ENCODE data around the gene NEGR1.
A peak's percentile ranks its signal among the peaks of the same experiment; 100 is the strongest.
"Not testable (repeated sequence)": the region's sequence is repeated elsewhere in the genome, so short reads cannot be mapped to it uniquely, and the experiment has no call there.

The NEGR1 gene

GRCh38 chr1:71940261-71940660 lies 342.1 kb downstream of the NEGR1 start:
- DNase-seq (ENCODE audit: low spot score), result no peak

DNA sequence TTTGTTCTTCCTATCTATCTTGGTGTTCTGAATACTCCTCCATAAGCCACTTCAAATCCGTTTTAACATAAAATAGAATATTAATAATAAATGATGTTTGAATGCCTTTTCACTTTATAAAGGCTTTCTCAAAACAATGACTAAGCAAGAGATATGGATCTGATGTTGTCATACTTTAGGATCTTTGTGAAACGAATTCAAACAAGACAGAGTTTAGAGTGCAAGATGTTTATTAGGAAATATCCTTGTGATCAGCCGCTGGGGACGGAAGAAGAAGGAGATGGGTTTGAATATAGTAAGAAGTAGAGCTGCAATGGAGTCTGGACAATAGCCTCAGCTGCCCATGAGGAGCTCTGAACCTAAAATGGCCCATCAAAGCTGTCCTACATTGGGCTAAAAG lies 351.8 kb downstream of the NEGR1 start:
- DNase-seq (ENCODE audit: low spot score), result no peak

DNA sequence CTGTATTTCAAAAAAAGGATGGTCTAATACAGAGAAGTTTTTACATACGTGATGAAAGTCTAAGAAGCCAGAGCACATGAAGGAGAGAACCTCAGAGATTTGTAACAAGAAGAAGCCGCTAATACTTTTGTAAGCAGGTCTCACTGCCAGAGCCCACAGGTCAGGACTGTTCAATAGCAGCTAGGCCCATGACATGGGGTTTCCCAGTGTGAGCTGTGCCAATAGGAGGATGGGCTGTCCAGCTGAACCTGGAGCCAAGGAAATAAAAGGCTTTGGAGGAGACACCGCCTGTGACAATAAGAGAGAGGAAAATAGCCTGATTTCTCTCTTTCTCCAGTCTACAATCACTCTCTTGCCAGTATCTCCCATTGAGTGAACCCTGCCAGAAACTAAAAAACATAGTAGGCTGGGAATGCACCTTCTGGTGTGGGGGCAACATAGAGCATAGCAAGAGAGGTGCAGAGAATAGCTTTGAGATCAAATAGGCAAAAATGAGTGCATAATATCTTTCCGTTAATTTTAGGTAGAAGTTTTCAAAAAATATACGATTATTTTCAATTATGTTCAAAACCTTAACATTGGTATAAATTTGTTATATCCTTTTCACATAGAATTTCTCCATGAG lies 360.3 kb downstream of the NEGR1 start:
- no peak for DNase-seq (ENCODE audit: low spot score)

- no peak for DNase-seq (ENCODE audit: low spot score)
Measured at GRCh38 chr1:71921204-71921603, 361.1 kb downstream of the NEGR1 start.

GRCh38 chr1:71920556-71920955 lies 361.8 kb downstream of the NEGR1 start:
- DNase-seq (ENCODE audit: low spot score), result no peak

DNA sequence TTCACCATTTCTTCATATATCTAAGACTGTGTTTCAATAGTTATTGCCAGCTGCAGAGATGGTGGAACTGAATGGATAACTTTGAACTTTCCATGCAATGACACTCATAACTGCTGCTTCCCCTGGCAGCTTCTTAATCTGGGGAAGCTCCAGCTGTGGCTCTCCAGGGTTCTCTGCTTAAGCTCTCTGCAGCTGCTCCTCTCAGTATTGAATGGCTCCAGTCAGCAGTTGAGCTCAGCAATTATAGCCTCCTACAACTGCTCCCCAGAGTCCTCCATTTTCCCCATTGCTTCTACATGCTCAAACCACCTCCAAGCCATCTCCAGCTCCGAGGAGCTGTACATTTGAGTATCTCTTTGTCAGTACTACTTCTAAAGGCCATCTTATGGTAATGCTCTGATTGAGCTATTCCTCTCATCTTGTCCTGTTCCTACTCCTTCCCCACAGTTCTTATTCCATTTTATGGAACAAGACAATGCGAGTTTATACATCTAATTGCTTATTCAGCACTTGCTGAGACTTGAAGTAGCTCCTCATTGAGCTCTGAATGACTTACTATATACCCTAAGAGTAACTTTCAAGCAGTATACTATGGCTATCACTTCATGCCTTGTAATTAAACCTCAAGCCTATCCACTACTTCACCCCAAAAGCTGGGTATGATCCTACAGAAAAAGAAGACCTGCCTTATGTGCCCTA lies 362.4 kb downstream of the NEGR1 start:
- no peak for DNase-seq (ENCODE audit: low spot score)

- DNase-seq (ENCODE audit: low spot score), result no peak
Measured at GRCh38 chr1:71918630-71919029, 363.7 kb downstream of the NEGR1 start.

DNA sequence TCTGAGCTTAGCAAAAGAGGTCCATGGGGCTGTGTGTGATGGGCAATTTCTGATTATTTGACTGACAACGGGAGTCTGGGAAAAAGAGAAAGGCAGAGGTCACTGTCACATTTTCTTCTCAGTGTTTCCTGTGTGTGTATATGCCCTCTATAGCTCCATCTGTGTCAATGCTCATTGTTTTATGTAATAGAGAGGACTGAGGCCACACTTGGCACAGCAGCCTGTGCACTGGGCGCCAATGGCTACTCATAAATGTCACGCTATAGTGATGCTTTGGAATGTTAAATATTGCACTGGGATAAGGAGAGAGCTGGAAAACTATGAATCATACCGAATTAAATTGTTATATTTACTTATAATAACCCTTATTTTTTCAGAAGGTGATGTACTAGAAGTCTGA lies 365.4 kb downstream of the NEGR1 start:
- DNase-seq (ENCODE audit: low spot score), result no peak

DNA sequence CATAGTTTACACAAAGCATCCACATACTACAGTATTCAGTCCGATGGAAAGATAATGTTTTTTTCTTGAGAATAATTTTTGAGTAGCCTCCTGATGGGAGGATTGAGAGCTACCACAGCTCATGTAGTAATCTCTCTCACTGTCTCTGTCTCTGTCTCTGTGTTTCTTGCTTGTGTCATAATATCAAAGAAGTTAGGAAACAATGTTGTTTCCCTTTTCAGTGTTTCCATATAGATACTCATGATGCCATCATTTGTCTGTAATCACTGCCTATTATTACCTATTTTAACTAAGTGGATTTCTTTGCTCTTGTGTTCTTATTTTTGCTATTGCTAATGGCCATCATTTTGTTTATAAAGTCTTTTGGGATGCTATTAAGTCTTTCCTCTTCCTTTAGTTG lies 367.7 kb downstream of the NEGR1 start:
- DNase-seq (ENCODE audit: low spot score), result no peak

DNA sequence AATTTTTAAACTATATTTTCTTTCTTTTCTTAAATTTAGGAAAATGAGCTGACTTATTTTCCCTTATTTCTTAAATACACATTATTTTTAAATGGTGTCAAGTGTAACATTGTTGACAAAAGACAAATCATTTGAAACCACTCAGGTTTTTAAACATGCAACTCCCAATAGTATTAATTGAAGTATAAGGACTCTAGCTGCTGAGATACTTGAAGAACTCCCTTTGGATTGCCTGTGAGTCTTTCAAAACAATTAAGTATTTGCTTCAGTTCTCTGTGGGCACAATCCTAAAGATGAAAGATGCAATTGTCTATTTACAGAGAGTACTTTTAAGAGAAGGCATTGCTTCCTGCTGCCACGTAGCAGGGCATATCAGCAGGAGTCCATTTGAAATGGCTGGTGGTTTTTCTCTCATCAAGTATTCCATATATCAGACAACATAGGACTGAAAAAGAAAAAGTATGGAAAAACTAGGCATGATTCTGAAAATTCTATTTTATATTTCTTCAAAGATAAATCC lies 373.4 kb downstream of the NEGR1 start:
- DNase-seq (ENCODE audit: low spot score), result no peak

DNA sequence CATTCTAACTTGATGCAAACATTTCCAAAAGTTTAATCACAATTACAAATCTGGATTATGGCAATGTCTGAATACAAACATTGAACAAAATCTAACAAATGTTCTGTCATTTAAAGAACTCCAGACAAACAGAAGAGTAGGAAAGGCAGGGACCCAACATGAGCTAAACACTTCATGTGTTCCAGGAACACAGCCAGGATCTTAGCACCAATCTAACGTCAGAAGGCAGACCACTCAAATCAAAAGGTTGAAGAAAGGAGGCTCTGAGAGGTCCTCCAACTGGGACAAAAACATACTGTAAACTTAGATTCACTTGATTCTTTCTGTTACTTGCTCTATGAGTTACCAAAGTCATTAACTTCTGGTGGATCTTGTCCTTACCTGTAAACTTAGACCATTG lies 374.0 kb downstream of the NEGR1 start:
- peak; percentile 1 for DNase-seq (ENCODE audit: low spot score)

DNA sequence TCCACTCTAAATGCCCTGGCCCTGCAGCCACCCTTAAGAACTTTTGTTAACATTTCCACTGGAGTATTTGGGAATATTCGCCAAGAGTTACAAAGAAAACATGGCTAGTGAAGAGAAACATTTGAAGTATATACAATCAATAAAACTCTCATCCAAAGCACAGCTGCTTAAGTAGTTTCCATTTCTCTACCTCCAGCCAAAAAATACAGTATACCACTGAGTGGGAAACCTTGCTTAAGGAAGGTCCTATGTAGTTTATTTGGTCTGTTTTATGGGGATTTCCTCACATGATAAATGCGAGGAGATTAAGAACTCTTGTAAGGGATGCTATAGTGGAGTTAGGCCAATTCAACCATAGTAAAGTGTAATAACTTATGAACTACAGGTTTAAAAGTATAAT lies 382.5 kb downstream of the NEGR1 start:
- no peak for DNase-seq (ENCODE audit: low spot score)

DNA sequence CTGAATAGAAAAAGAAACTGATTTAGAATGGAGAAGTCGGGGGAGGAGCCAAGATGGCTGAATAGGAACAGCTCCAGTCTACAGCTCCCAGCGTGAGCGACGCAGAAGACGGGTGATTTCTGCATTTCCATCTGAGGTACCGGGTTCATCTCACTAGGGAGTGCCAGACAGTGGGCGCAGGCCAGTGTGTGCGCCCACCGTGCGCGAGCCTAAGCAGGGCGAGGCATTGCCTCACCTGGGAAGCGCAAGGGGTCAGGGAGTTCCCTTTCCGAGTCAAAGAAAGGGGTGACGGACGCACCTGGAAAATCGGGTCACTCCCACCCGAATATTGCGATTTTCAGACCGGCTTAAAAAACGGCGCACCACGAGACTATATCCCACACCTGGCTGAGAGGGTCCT lies 394.2 kb downstream of the NEGR1 start:
- DNase-seq (ENCODE audit: low spot score), result not testable (repeated sequence)

DNA sequence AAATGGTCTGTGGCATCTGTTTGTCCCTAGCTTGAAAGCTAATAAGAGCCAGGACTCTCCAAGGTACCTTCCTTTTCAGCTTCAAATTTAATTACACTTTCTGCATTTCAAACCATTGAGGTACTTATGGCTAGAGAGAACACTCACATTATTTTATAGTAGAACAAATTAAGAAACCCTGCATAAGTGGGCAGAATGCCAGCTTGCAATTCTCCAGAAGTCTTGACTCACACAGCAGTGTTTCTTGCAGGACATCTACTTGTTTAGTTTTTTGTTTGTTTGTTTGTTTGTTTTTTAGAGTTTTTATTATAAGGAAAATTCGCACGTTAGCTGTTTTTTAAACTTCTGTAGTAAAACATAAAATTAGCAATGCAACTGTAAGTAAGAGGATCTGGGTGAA lies 397.2 kb downstream of the NEGR1 start:
- DNase-seq (ENCODE audit: low spot score), result no peak

- no peak for DNase-seq (ENCODE audit: low spot score)
Measured at GRCh38 chr1:71882637-71883036, 399.7 kb downstream of the NEGR1 start.

DNA sequence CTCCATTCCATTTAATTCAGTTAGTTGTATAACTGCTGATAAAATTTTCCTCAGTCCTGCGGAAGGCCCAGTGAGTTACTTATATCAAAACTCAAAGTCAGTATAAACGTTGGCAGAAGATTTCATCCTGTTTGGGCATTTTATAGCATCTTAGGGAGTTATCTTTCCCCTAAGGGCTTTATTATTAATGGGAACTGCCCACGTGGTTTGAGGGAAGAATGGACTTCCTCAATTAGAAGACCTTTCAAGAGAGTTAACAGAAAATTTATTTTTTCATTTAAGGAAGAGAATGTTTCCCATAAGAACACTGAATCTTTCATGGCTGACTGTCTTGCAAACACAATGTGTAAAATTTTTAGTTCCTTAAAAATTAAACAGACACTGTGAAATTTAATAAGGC lies 400.1 kb downstream of the NEGR1 start:
- DNase-seq (ENCODE audit: low spot score), result no peak

DNA sequence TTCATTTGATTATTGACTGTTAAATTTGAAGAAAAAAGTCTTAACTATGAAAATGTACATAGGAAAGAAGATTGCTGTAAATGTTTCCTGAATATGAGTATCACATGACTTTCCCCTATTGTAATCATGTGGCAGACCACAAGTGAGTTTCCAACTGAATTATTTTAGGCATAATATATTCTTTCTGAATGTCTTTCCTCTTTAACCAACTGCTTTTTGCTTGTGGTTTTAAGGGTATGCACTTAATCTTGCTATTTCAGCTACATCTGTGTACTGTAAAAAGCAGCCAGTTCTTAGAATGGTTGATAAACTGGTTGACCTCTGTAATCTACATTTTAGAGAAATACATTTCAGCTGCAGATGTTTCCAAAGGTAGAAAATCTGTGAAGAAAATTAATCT lies 400.7 kb downstream of the NEGR1 start:
- DNase-seq (ENCODE audit: low spot score), result no peak

DNA sequence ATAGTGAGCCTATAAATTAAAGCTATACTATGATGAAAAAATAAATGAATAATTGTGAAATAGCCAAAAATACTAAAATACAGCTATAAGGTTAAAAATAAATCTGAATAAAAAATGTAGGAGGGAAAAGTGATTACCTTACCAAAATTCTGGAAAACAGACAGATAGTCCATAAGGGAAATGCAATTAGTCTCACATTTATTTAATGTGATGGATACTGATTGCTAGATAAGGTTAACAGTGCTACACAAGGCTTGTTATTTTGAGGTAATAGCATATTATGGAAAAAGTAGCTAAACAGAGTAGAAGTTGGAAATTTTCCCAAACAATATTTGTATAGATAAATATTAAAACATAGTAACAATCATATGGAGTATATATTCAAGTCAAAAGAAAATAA lies 413.0 kb downstream of the NEGR1 start:
- DNase-seq (ENCODE audit: low spot score), result no peak

- no peak for DNase-seq (ENCODE audit: low spot score)
Measured at GRCh38 chr1:71862756-71863155, 419.6 kb downstream of the NEGR1 start.

DNA sequence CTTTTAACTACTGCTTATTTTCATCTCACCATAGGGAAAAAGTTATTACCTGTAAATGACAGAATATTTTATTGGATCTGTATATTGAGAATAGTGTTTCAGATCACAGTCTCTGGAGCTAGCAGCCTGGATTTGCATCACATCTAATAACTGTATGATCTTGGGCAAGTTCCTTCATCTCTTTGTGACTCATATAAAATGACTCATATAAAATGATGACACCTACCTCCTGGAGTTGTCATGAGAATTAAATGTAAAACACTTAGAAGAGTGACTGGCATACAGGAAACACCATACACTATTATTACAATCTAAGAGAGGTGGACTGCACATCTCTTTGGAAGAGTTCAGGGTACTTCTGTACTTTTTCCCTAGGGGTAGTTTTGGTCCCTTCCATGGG lies 421.3 kb downstream of the NEGR1 start:
- no peak for DNase-seq (ENCODE audit: low spot score)

DNA sequence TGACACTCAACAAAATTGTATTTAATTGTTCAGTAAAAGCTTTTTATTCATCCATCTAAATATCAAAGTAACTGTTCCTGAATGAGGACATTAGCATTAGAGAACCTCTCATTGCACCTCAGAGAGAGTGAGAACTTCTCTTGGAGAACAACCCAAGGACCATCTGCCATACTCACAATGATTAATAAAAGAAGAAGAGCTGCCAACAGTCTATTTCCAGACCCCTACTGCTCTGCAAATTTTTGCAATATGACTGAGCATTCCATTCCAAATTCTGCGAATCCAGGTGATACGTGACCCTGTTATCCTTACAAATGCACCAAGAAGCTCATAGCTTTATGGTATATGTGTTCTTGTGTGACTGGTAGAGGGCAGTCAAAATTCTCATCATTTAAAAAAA lies 422.5 kb downstream of the NEGR1 start:
- DNase-seq (ENCODE audit: low spot score), result no peak

DNA sequence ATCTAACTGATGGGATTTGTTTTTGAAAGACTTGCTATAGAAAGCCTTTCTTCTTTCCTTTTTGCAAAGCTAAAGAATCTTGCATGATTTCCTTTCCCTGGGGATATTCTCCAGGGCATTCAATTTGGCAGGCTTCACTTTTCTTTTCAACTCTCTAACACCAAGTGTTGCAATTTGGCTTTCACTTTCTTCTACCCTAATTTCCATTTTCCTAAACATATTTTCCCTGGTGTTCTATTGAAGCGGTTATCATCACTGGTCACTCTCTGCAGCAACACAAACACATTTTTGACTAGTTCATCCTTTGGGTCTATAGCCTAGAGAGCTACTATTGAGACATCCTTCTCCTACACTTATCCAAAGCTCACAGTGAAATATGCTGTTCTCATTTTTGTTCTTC lies 424.5 kb downstream of the NEGR1 start:
- DNase-seq (ENCODE audit: low spot score), result no peak

GRCh38 chr1:71853360-71853759 lies 429.0 kb downstream of the NEGR1 start:
- no peak for DNase-seq (ENCODE audit: low spot score)

GRCh38 chr1:71850936-71851335 lies 431.4 kb downstream of the NEGR1 start:
- no peak for DNase-seq (ENCODE audit: low spot score)
